ENCODE measurements around the gene ITFG1.
"Not testable (repeated sequence)": the region's sequence is repeated elsewhere in the genome, so short reads cannot be mapped to it uniquely, and the experiment has no call there.

The ITFG1 gene

DNA sequence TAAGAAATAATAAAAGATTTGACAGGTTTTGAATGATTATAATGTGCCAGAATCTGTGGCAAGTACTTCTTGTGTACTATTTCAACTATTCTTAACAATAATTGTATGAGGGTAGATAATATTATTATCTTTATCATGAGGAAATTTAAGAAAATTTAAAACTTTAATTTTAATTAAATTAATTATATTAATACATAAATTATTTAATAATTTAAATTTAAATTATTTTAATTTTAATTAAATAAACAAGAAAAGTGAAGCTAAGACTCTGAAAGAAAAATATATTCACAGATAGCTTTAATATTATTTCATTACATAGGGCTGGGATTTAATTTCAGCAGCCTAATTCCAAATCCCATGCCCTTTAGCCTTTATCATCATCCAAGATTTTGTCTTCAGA, 285.7 kb downstream of the ITFG1 start:
- no peak for TF ChIP-seq ZNF274 (IDR thresholded peaks at IDR 0.05; ENCODE audit: low read depth, low read length)
- no peak overlapping the region for H3K4me3 ChIP-seq (ENCODE audit: low read length)

DNA sequence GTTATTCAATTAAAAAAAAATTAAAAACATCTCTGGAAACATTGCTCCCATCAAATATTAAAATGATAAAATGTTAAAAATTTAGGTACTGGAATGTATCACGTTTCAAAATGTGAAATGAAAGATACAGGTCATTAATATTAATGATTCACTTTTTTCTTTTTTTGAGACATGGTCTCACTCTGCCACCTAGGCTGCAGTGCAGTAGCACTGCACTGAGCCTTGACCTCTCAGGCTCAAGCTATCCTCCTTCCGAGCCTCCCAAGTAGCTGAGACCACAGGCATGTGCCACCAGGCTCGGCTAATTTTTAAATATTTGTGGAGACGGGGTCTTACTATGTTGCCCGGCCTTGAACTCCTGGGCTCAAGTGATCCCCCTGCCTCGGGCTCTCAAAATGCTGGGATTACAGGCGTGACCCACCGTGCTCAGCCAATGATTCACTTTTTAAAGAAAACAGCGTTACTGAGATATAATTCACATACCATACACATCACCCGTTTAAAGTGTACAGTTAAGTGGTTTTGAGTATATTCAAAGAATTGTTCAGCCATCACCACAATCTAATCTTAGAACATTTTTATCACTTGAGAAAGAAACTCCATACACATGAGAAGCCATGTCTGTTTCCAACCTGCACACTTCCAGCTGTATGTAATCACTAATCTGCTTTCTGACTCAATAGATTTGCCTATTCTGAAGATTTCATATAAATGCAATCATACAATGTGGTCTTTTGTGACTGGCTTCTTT, 298.0 kb downstream of the ITFG1 start:
- no peak for TF ChIP-seq ZNF274 (IDR thresholded peaks at IDR 0.05; ENCODE audit: low read depth, low read length)
- H3K4me3 ChIP-seq (ENCODE audit: low read length), result no peak overlapping the region

GRCh38 chr16:47161464-47161863, 299.4 kb downstream of the ITFG1 start:
- TF ChIP-seq ZNF274 (IDR thresholded peaks at IDR 0.05; ENCODE audit: low read depth, low read length), result no peak
- H3K4me3 ChIP-seq (ENCODE audit: low read length), result no peak overlapping the region

DNA sequence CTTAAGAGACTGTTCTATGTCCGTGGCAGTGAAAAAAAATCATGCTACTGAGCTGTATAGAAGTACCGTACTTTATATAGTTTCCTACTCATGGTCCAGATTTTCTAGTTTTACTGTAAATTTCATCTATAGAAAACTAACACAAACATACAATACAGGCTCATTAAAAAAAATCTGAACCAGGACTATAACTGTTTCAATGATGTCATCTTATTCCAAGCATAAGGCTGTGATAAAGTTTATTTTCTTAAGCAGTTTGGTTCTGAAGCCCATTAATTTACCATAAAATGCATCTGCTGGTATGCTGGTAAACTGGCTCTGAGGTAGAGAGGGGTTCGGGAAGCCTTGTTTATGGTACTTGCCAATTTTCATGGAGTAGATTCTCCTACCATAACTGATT, 300.4 kb downstream of the ITFG1 start:
- H3K4me3 ChIP-seq (ENCODE audit: low read length), result no peak overlapping the region
- no peak for TF ChIP-seq ZNF274 (IDR thresholded peaks at IDR 0.05; ENCODE audit: low read depth, low read length)

GRCh38 chr16:47158992-47159391, 301.9 kb downstream of the ITFG1 start:
- TF ChIP-seq ZNF274 (IDR thresholded peaks at IDR 0.05; ENCODE audit: low read depth, low read length), result no peak
- H3K4me3 ChIP-seq (ENCODE audit: low read length), result no peak overlapping the region

- no peak for TF ChIP-seq ZNF274 (IDR thresholded peaks at IDR 0.05; ENCODE audit: low read depth, low read length)
Measured at GRCh38 chr16:47156680-47157215, 304.1 kb downstream of the ITFG1 start.

DNA sequence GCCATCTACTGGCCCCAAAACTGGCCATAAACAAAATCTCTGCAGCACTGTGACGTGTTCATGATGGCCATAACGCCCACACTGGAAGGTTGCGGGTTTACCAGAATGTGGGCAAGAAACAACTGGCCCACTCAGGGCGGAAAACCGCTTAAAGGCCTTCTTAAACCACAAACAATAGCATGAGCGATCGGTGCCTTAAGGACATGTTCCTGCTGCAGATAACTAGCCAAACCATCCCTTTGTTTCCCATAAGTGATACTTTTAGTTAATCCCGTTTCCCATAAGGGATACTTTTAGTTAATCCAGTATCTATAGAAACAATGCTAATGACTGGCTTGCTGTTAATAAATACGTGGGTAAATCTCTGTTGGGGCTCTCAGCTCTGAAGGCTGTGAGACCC, 308.4 kb downstream of the ITFG1 start:
- not testable (repeated sequence) for H3K4me3 ChIP-seq (ENCODE audit: low read length)

More at GRCh38 chr16:47156680-47157215, 304.1 kb downstream of the ITFG1 start:
- H3K4me3 ChIP-seq (ENCODE audit: low read length), result no peak overlapping the region

DNA sequence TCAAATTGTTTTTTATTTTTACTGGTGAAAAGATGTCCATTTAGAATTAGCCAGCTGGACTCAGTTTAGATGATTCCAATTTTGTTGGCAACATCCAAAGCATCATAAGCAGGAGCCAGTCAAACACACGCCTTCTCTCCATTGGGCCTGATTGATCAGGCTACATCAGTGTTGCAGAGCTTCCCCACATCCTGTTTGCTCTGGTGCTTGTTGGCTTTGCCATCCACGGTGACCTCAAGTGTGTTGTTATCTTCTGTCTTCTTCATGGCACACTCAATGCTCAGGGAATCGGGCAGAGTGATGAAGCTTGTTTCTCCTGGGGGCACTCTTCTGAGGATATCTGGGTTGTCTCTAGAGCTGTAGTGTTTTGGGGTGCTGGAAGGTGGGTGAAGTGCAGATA, 310.8 kb downstream of the ITFG1 start:
- TF ChIP-seq ZNF274 (IDR thresholded peaks at IDR 0.05; ENCODE audit: low read depth, low read length), result no peak

DNA sequence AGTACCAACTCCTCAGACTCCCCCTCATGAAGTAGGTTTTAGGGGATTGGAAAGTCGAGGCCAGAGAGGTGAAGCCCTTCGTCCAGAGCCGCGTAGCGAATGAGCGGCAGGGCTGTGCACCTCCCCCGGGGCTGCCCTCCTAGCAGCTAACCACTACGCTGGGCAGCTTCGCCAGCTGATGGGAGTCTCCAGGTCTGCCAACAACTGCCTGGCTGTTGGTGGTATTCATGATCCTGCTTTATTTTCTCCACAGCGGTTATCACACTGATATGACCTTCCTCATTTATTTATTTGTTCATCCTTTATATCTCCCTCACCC, 316.3 kb downstream of the ITFG1 start:
- no peak for TF ChIP-seq ZNF274 (IDR thresholded peaks at IDR 0.05; ENCODE audit: low read depth, low read length)
- H3K4me3 ChIP-seq (ENCODE audit: low read length), result peak overlapping the region; percentile 80; the same call in 1 of the 2 replicates

More for the DNA sequence above, 310.8 kb downstream of the ITFG1 start:
- no peak overlapping the region for H3K4me3 ChIP-seq (ENCODE audit: low read length)

- no peak for TF ChIP-seq ZNF274 (IDR thresholded peaks at IDR 0.05; ENCODE audit: low read depth, low read length)
Measured at GRCh38 chr16:47143677-47144558, 316.9 kb downstream of the ITFG1 start, which contains the start of gene NETO2. Gene NETO2, minus strand, starts transcription at chr16:47143945. Its CDS starts 333 bp downstream, at chr16:47143612.

GRCh38 chr16:47142821-47143676, 317.8 kb downstream of the ITFG1 start:
- no peak for TF ChIP-seq ZNF274 (IDR thresholded peaks at IDR 0.05; ENCODE audit: low read depth, low read length)
- peak overlapping the region; percentile 94 for H3K4me3 ChIP-seq (ENCODE audit: low read length)

More at GRCh38 chr16:47143677-47144558, 316.9 kb downstream of the ITFG1 start, which contains the start of gene NETO2:
- peak within 1 kb of the TSS; percentile 94 for H3K4me3 ChIP-seq (ENCODE audit: low read length)

DNA sequence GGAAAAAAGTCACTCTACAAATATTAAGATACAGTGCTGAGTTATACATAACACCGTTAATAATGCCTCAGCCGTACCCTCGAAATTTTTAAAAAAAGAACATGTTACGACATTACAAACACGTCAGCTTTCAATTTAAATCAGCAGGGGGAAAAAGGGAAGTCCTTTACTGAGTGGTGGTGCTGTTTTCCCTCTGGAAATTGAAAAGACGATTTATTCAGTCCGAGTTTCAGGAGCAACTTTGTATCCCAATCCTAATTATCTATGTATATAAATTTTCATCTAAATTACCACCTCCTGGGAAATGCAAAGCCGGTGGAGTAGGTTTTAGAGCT, 318.4 kb downstream of the ITFG1 start:
- TF ChIP-seq ZNF274 (IDR thresholded peaks at IDR 0.05; ENCODE audit: low read depth, low read length), result no peak
- H3K4me3 ChIP-seq (ENCODE audit: low read length), result peak overlapping the region; percentile 94

DNA sequence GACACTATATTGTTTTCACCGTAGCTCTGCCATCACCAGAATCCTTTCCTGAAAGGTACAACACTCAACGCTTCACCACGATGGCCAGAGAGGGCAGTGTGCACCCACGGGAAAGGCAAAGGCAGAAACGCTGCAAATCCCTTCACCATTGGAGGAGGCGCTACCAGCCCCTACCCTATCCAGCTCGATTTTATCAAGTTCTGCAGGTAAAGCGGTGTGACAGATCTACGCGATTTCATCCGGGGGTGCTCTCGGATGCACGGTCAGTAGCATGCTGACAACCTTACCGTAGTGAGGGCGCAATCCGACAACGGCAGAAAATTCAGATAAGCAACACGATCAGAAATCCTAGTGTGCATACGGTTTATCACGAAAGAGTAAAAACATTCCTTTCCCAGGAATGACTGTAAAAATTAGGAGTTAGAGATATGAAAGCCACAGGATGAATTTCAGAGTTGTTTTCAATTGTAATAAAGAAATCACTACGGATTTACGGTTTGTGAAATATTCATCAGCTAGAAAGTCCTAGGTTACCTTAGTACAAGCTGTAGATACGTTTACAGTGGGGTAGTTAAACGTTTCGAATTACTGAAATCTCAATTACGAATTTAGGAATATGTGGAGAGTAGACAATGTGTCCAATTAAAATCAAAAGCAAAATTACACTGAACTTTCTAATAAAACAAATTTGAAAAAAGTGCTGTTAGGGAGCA, 318.9 kb downstream of the ITFG1 start:
- TF ChIP-seq ZNF274 (IDR thresholded peaks at IDR 0.05; ENCODE audit: low read depth, low read length), result no peak
- H3K4me3 ChIP-seq (ENCODE audit: low read length), result peak overlapping the region; percentile 94

Data from GM08714 (cell line).